DOHH2 (cell line): Measurements from ENCODE around the gene ZFAND2A.

Experiments used
- H3F3A ChIP-seq: fragments of 200-600 bp; sonication (generic), shearing (Covaris generic); 2 replicates; pipeline ENCODE4 v1.6.0; 2016; ENCODE audit warnings: antibody characterized with exemption, mild to moderate bottlenecking; ENCODE audit not compliant: control insufficient read depth, insufficient read depth
- H3K27ac ChIP-seq: fragments of 200-600 bp; sonication (generic); 2 replicates; pipeline ENCODE4 v1.5.1; 2014; ENCODE audit warnings: low read depth, mild to moderate bottlenecking, low read length, moderate library complexity
- H3K27me3 ChIP-seq: fragments of 200-600 bp; sonication (generic); 2 replicates; pipeline ENCODE4 v1.6.1; 2014; ENCODE audit warnings: mild to moderate bottlenecking, low read length, mixed read lengths; ENCODE audit not compliant: control insufficient read depth
- H3K36me3 ChIP-seq: fragments of 200-600 bp; sonication (generic); 2 replicates; pipeline ENCODE4 v1.6.1; 2014; ENCODE audit warnings: mild to moderate bottlenecking, low read length, moderate library complexity, mixed read lengths; ENCODE audit not compliant: control insufficient read depth
- H3K4me1 ChIP-seq: fragments of 200-600 bp; sonication (generic); 2 replicates; pipeline ENCODE4 v1.6.1; 2014; ENCODE audit warnings: mild to moderate bottlenecking, low read length, mixed read lengths; ENCODE audit not compliant: control insufficient read depth
- H3K4me2 ChIP-seq: fragments of 200-600 bp; sonication (generic); 2 replicates; pipeline ENCODE4 v1.6.0; 2014; ENCODE audit warnings: mild to moderate bottlenecking, low read length, moderate library complexity
- H3K4me3 ChIP-seq: fragments of 200-600 bp; sonication (generic); 2 replicates; pipeline ENCODE4 v1.5.1; 2014; ENCODE audit warnings: mild to moderate bottlenecking, low read length, mixed read lengths
- H3K79me2 ChIP-seq: fragments of 200-600 bp; sonication (generic); 2 replicates; pipeline ENCODE4 v1.6.1; 2014; ENCODE audit warnings: mild to moderate bottlenecking, low read length, mixed read lengths; ENCODE audit not compliant: control insufficient read depth
- H3K9me2 ChIP-seq: fragments of 200-600 bp; sonication (generic); replicated peaks from 2 replicates; pipeline ENCODE4 v1.6.1; 2014; ENCODE audit warnings: mild to moderate bottlenecking, low read length, mixed read lengths; ENCODE audit not compliant: control insufficient read depth
- H3K9me3 ChIP-seq: fragments of 200-600 bp; sonication (generic); 2 replicates; pipeline ENCODE4 v1.6.1; 2014; ENCODE audit warnings: antibody characterized with exemption, low read length, mixed read lengths; ENCODE audit not compliant: control insufficient read depth, insufficient read depth
- H4K20me1 ChIP-seq: fragments of 200-600 bp; sonication (generic); 2 replicates; pipeline ENCODE4 v1.6.0; 2014; ENCODE audit warnings: low read depth, mild to moderate bottlenecking, antibody characterized with exemption, low read length, moderate library complexity; ENCODE audit not compliant: control insufficient read depth, insufficient read depth
- CTCF ChIP-seq: fragments of 200-600 bp; sonication (generic); IDR thresholded peaks from one replicate; pipeline ENCODE4 v1.5.1; 2014; ENCODE audit warnings: antibody characterized with exemption, mild to moderate bottlenecking, low read depth, low read length; ENCODE audit not compliant: poor library complexity, severe bottlenecking
- EZH2phosphoT487 ChIP-seq: fragments of 200-600 bp; sonication (generic); IDR thresholded peaks from 2 replicates; pipeline ENCODE4 v1.6.1; 2017; ENCODE audit warnings: borderline replicate concordance, mild to moderate bottlenecking, antibody characterized with exemption, low read length, moderate library complexity, mixed read lengths

ZFAND2A gene

DNA sequence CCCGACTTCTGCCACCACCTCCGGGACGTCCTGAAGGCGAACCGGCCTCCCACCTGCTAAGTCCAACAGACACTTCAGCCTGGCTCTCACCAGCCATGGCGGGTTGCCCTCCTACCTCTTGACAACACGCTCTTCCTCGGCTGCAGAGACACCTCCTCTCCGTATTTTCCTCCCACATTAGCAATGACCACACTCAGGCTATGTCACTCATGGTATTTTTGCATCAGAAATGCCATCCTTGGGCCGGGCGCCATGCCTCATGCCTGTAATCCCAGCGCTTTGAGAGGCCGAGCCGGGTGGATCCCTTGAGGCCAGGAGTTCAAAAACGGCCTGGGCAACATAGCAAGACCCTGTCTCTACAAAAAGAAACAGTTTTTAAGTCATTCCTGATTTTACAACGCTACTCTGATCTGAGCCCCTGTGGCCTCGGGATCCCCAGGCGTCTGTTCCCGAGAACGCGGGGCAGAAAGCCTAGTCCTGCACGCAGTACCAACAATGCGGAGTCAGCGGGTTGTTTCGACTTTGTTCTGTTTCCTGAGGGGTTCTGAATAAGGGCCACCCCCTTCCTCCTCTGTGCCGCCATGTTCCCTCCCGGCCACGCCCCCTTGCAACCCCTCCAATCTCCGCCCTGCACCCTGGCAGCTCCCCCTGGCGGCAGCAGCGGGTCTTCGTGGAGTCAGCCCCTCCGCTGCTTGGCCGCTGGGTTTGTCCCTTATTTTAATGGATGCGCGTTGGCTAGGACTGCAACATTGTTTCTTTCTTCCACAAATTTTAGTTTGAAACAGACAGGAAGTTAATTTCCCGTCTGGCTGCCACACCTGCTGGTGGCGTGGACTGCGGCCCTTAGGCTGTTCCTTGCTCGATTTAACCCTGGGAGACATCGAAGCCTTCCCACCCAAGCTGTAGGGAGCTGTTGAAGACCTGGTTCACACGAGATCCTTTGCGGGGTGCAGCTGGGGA lies 9.7 kb upstream of the ZFAND2A start:
- peaks cover 12% of the 10 kb centered on the region for H3K4me1 ChIP-seq
- peak overlapping the region; percentile 59 for H3K4me3 ChIP-seq
- H3K27ac ChIP-seq = no peak overlapping the region
- peaks cover 8% of the 10 kb centered on the region for H3K9me3 ChIP-seq
- H3K79me2 ChIP-seq = no peaks in the 10 kb centered on the region
- peak overlapping the region; percentile 44 for H3K4me2 ChIP-seq
- H3K9me2 ChIP-seq = no peaks in the 10 kb centered on the region
- no peaks in the 10 kb centered on the region for H3F3A ChIP-seq
- TF ChIP-seq CTCF (peak; percentile 99), EZH2phosphoT487 (no peak)
- H3K27me3 ChIP-seq = no peaks in the 10 kb centered on the region
- no peaks in the 10 kb centered on the region; the same call in 1 of the 2 replicates for H3K36me3 ChIP-seq
- H4K20me1 ChIP-seq = no peaks in the 10 kb centered on the region

DNA sequence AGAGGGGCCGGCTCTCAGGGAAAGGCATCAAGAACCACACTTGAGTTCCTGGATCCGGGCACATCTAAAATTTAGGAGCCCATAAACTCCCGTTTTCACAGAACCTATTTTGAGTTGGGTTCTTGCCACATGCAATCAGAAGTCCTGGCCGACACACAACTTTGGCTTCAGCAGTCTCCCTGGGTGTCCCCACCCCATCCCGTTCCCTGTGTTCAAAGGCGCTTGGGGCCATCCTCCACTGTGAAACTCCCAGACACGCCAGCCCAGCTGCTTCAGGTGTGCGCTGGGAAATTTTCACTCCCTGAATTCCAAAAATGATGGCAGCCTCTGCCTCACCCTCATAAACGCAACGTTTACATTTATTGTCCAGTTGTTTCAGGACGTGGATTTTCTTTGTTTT lies 8.4 kb upstream of the ZFAND2A start:
- Histone ChIP-seq H3K4me1 (peaks cover 12% of the 10 kb centered on the region), H3K79me2 (no peaks in the 10 kb centered on the region), H4K20me1 (no peaks in the 10 kb centered on the region), H3K4me2 (no peak overlapping the region), H3K27ac (no peak overlapping the region), H3K4me3 (no peak overlapping the region), H3K36me3 (peaks cover 10% of the 10 kb centered on the region), H3K9me2 (no peaks in the 10 kb centered on the region), H3K27me3 (no peaks in the 10 kb centered on the region), H3K9me3 (peaks cover 8% of the 10 kb centered on the region), H3F3A (no peaks in the 10 kb centered on the region)
- TF ChIP-seq CTCF = no peak
- no peak for TF ChIP-seq EZH2phosphoT487

DNA sequence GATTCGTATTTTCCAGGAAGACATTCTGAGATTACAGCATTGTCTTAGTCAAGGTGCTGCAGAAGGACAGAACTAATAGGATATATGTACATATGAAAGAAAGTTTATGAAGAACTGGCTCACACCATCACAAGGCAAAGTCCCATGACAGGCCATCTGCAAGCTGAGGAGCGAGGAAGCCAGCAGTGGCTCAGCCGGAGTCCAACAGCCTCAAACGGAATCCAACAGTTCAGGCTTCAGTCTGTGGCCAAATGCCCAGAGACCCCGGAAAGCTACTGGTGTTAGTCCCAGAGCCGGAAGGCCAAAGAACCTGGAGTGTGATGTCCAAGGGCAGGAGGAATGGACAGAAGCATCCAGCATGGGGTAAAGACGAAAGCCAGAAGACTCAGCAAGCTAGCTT lies 4.4 kb upstream of the ZFAND2A start:
- Histone ChIP-seq H3K9me2 (no peaks in the 10 kb centered on the region), H3K79me2 (peaks cover 18% of the 10 kb centered on the region), H3K4me2 (no peak overlapping the region), H3K4me1 (peaks cover 14% of the 10 kb centered on the region), H3K36me3 (peaks cover 30% of the 10 kb centered on the region), H4K20me1 (no peaks in the 10 kb centered on the region), H3K4me3 (no peak overlapping the region), H3K9me3 (no peaks in the 10 kb centered on the region), H3K27ac (no peak overlapping the region), H3F3A (no peaks in the 10 kb centered on the region), H3K27me3 (no peaks in the 10 kb centered on the region)
- TF ChIP-seq EZH2phosphoT487 = no peak
- TF ChIP-seq CTCF = no peak
